ENCODE data around the gene CEP95. TPM values are rescaled to one million over a fixed set of nuclear protein-coding genes. Genes with fewer than 3 reads are reported as not detected.

CEP95 gene
- total and polyA plus RNA-seq, 10 of the 15 experiments (the other 5 are each of a cell fraction or from before 2014, with no cell fraction given), result 17.7 to 54.9 (median 29.6) TPM

GRCh38 chr17:64537488-64537887 lies 30.7 kb downstream of the CEP95 start:
- no peak for DNase-seq (ENCODE audit: low read depth, low spot score)
- CTCF ChIA-PET, result interaction anchor here (0.7 to 2.8 kb wide), 3 partner anchors 30 to 111 kb away, joined by 3 to 15 read pairs (median 3); no protein-coding TSS in a partner anchor
- no peak for ATAC-seq
- Histone ChIP-seq H3K4me3 (no peak overlapping the region), H3K9me3 (replicated peaks; ENCODE audit: control insufficient read depth, insufficient read depth, low read length) (no peaks in the 10 kb centered on the region), H4K20me1 (ENCODE audit: control insufficient read depth, insufficient read depth) (no peaks in the 10 kb centered on the region), H3K27me3 (replicated peaks in 1 of 2; ENCODE audit: control insufficient read depth in 2 of 2, insufficient read depth in 2 of 2, low read length in 1 of 2) (no peaks in the 10 kb centered on the region), H3K27ac (ENCODE audit: control insufficient read depth, insufficient read depth) (no peak overlapping the region), H3K79me2 (ENCODE audit: control insufficient read depth, insufficient read depth, low read length) (no peaks in the 10 kb centered on the region), H3K4me2 (ENCODE audit: control insufficient read depth, insufficient read depth) (no peak overlapping the region), H2AFZ (ENCODE audit: control insufficient read depth, low read depth, low read length) (no peak overlapping the region), H3K9ac (ENCODE audit: control insufficient read depth, insufficient read depth, low read length) (no peak overlapping the region), H3K4me1 (ENCODE audit: control insufficient read depth, insufficient read depth, low read length) (no peaks in the 10 kb centered on the region), H3K36me3 (ENCODE audit: control insufficient read depth in 2 of 2, insufficient read depth in 2 of 2, low read length in 1 of 2) (peaks cover 6 to 27% of the 10 kb centered on the region in 2 experiments)
- BruUV-seq (replicated peaks), result no TSS peak
- in situ Hi-C loops (cut with MboI) (no loop called here), intact Hi-C loops (cut with micrococcal nuclease; ENCODE audit: unreplicated experiment) (no loop called here)
- RAD21 ChIA-PET (ENCODE audit: unreplicated experiment), result interaction anchor here (0.7 kb wide), 1 partner anchor 119 kb away, joined by 3 read pairs; no protein-coding TSS in a partner anchor
- TF ChIP-seq ZZZ3 (IDR thresholded peaks at IDR 0.05; ENCODE audit: control insufficient read depth, insufficient read length, low read depth) (no peak), NR2F1 (conservative IDR thresholded peaks at IDR 0.05) (no peak), NBN (IDR thresholded peaks at IDR 0.05) (no peak), ATF7 (IDR thresholded peaks at IDR 0.05; ENCODE audit: low read depth) (no peak), SIN3A (IDR thresholded peaks at IDR 0.05; ENCODE audit: low read depth, low read length) (no peak), GABPA (IDR thresholded peaks at IDR 0.05; ENCODE audit: low read depth) (no peak), SMAD1 (IDR thresholded peaks at IDR 0.05; ENCODE audit: low read depth, partially characterized antibody) (no peak), ZBED1 (IDR thresholded peaks at IDR 0.05; ENCODE audit: borderline replicate concordance) (no peak), E4F1 (IDR thresholded peaks at IDR 0.05; ENCODE audit: borderline replicate concordance, partially characterized antibody) (no peak), ASH2L (IDR thresholded peaks at IDR 0.05; ENCODE audit: borderline replicate concordance, low read depth) (no peak), ZNF207 (IDR thresholded peaks at IDR 0.05; ENCODE audit: borderline replicate concordance) (no peak), JUND (IDR thresholded peaks at IDR 0.05; ENCODE audit: low read depth, low read length) (no peak), RELB (IDR thresholded peaks at IDR 0.05; ENCODE audit: low read depth) (no peak), ZBTB40 (IDR thresholded peaks at IDR 0.05; ENCODE audit: borderline replicate concordance) (no peak)
- FAIRE-seq, result no peak
- POLR2A ChIA-PET, result no interaction called here
- 90% methylated on average over 5 of the region's 5 CpGs for WGBS (ENCODE audit: insufficient coverage, insufficient replicate concordance, low lambda C conversion rate, missing lambda C conversion rate)
- SMC1A ChIA-PET (ENCODE audit: uncharacterized antibody, unreplicated experiment), result interaction anchor here (0.8 to 1.2 kb wide), 4 partner anchors 23 to 111 kb away, joined by 3 read pairs; no protein-coding TSS in a partner anchor

All from GM12878 (cell line).